ENCODE measurements around the gene DNPEP.

- TF ChIP-seq CTCF (conservative IDR thresholded peaks at IDR 0.05) (no peak), ZFX (IDR thresholded peaks at IDR 0.05) (no peak)
Measured at GRCh38 chr2:219421323-219421722, 33.6 kb upstream of the DNPEP start.

Measured in C4-2B (cell line).